Measurements from ENCODE around the gene TUBA8.
"Not testable (repeated sequence)": the region's sequence is repeated elsewhere in the genome, so short reads cannot be mapped to it uniquely, and the experiment has no call there.

The TUBA8 gene

GRCh38 chr22:18077639-18078328, 32.8 kb upstream of the TUBA8 start, which contains the start of gene PEX26:
Gene PEX26 (plus strand): TSS chr22:18077990. CDS start chr22:18078377, 387 bp downstream.
- DNase-seq, result peak; percentile 90

- peak; percentile 9 for DNase-seq
Measured at GRCh38 chr22:18078329-18079041, 32.1 kb upstream of the TUBA8 start.

- DNase-seq, result no peak
Measured at GRCh38 chr22:18079706-18080233, 30.8 kb upstream of the TUBA8 start.

GRCh38 chr22:18081416-18081815, 29.2 kb upstream of the TUBA8 start:
- DNase-seq, result no peak

GRCh38 chr22:18082467-18082866, 28.1 kb upstream of the TUBA8 start:
- no peak for DNase-seq

GRCh38 chr22:18083406-18083805, 27.2 kb upstream of the TUBA8 start:
- no peak for DNase-seq

GRCh38 chr22:18085188-18085587, 25.4 kb upstream of the TUBA8 start:
- no peak for DNase-seq

GRCh38 chr22:18087350-18087855, 23.2 kb upstream of the TUBA8 start:
- DNase-seq, result no peak

- no peak for DNase-seq
Measured at GRCh38 chr22:18088825-18089568, 21.6 kb upstream of the TUBA8 start.

- DNase-seq, result no peak
Measured at GRCh38 chr22:18090286-18090685, 20.3 kb upstream of the TUBA8 start.

- no peak for DNase-seq
Measured at GRCh38 chr22:18091478-18091877, 19.1 kb upstream of the TUBA8 start.

- DNase-seq, result no peak
Measured at GRCh38 chr22:18091916-18092526, 18.6 kb upstream of the TUBA8 start.

GRCh38 chr22:18093661-18094060, 16.9 kb upstream of the TUBA8 start:
- no peak for DNase-seq

GRCh38 chr22:18095101-18095805, 15.4 kb upstream of the TUBA8 start:
- no peak for DNase-seq

- no peak for DNase-seq
Measured at GRCh38 chr22:18096823-18097222, 13.8 kb upstream of the TUBA8 start.

GRCh38 chr22:18100781-18101180, 9.8 kb upstream of the TUBA8 start:
- DNase-seq, result no peak

GRCh38 chr22:18101536-18101935, 9.1 kb upstream of the TUBA8 start:
- no peak for DNase-seq

GRCh38 chr22:18103527-18104269, 6.9 kb upstream of the TUBA8 start:
- DNase-seq, result no peak

- DNase-seq, result no peak
Measured at GRCh38 chr22:18104566-18104965, 6.0 kb upstream of the TUBA8 start.

GRCh38 chr22:18105981-18106380, 4.6 kb upstream of the TUBA8 start:
- not testable (repeated sequence) for DNase-seq

Measured in NCI-H345 (cell line).